Calu3 (cell line): ENCODE data around the gene PEPD. TPM values are rescaled to one million over a fixed set of nuclear protein-coding genes. Genes with fewer than 3 reads are reported as not detected.

ENCODE experiments used
- BruUV-seq: library from RNA; stranded (reverse); fragments of 400-500 nt; replicated peaks from 2 replicates; lab custom pipeline; 2021; lab: Mats Ljungman, UMichigan
- CTCF ChIA-PET: fragments of 300-600 bp; sonication (Branson Sonifier 250); formaldehyde crosslinking; loops from one replicate; lab custom pipeline; 2022; ENCODE audit warnings: antibody characterized with exemption; lab: Charles Lee
- DNase-seq: peaks from one replicate; pipeline ENCODE4 v3.0.0; 2022
- H3K27ac Mint-ChIP-seq: one replicate; pipeline ENCODE4 v1.8.0; 2022; ENCODE audit warnings: mixed read lengths; ENCODE audit not compliant: unreplicated experiment
- H3K27me3 Mint-ChIP-seq: one replicate; pipeline ENCODE4 v1.8.0; 2022; ENCODE audit warnings: mixed read lengths; ENCODE audit not compliant: unreplicated experiment
- H3K36me3 Mint-ChIP-seq: one replicate; pipeline ENCODE4 v1.8.0; 2022; ENCODE audit warnings: mild to moderate bottlenecking, moderate library complexity, mixed read lengths; ENCODE audit not compliant: insufficient read depth, unreplicated experiment
- H3K4me1 Mint-ChIP-seq: one replicate; pipeline ENCODE4 v1.8.0; 2022; ENCODE audit warnings: mild to moderate bottlenecking, low read depth, mixed read lengths; ENCODE audit not compliant: unreplicated experiment
- H3K4me3 Mint-ChIP-seq: one replicate; pipeline ENCODE4 v1.8.0; 2022; ENCODE audit warnings: mild to moderate bottlenecking, low read depth, moderate library complexity, mixed read lengths; ENCODE audit not compliant: unreplicated experiment
- H3K9me3 Mint-ChIP-seq: one replicate; pipeline ENCODE4 v1.8.0; 2022; ENCODE audit warnings: low read depth, mixed read lengths; ENCODE audit not compliant: unreplicated experiment
- CTCF ChIP-seq: fragments of 200-600 bp; IDR thresholded peaks from one replicate; pipeline ENCODE4 v1.8.0; 2022; ENCODE audit warnings: antibody characterized with exemption; ENCODE audit not compliant: unreplicated experiment
- intact Hi-C: fragments of 100-400 bp; cut with micrococcal nuclease; formaldehyde crosslinking; loops from one replicate; pipeline ENCODE4 v1.10.0; 2022; ENCODE audit not compliant: unreplicated experiment
- total RNA-seq: library from RNA; stranded (reverse); gene quantifications from 2 replicates; pipeline ENCODE4 v1.2.3, GENCODE V29; 2022

Gene PEPD
- total RNA-seq, 1 experiment from 2014 or later: 65.5 TPM

DNA sequence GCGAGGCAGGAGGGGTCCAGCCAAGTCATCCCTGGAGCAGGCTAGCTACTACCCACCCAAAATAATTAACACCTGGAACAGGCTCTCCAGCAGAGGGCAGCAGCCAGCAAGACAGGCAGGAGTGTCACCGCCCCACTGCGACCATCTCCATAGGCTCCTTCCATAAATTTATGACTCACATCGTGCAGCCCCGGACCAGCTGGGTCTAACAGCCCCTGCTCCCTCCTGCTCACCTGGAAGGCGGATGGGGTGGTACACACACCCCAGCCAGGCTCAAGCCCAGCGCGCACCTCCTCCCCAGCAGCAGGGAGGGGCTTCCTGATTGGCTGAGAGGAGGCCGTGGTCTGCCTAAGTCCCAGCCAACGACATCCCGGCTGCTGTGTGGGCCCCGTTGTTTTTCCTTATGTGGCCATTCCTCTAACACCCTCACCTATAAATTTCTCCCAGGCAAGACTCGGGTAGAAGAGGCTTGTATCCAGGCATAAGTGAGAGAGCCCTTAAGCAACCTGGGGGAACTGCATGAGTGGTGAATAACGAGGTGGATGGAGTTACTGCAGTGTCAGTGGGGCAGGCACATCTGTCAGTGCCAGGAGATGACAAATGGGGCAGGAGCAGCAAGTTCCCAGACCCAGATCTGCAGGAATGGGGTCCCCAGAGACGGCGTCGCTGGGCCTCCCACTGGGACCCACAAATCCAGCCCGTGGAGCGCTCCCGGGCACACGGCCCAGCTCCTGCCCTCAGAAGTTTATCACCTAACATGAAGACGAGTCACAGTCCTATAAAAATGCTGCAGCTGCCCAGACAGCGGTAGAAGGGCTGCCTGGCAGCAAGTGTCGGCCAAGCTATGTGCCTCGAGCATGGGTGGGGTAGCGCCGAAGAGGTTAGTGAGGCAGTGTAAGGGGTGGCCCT lies 105.0 kb downstream of the PEPD start:
- no peaks in the 10 kb centered on the region for H3K27me3 Mint-ChIP-seq
- H3K27ac Mint-ChIP-seq: no peak overlapping the region
- peaks cover 8% of the 10 kb centered on the region for H3K4me1 Mint-ChIP-seq
- CTCF ChIA-PET: interaction anchor here (0.6 to 1.4 kb wide), 8 partner anchors 8 to 465 kb away, joined by 3 to 16 read pairs (median 4); no protein-coding TSS in a partner anchor
- peak; percentile 87 for DNase-seq
- TF ChIP-seq CTCF: peak; percentile 85
- intact Hi-C loops: loop anchor here (1.0 kb wide), 1 partner anchor 355 kb away; no protein-coding TSS in a partner anchor
- no TSS peak for BruUV-seq
- no peaks in the 10 kb centered on the region for H3K9me3 Mint-ChIP-seq
- peaks cover 3% of the 10 kb centered on the region for H3K36me3 Mint-ChIP-seq
- H3K4me3 Mint-ChIP-seq: no peak overlapping the region

GRCh38 chr19:33414667-33415605 lies 106.7 kb downstream of the PEPD start:
- no peak for DNase-seq
- Mint-ChIP-seq H3K9me3 (no peaks in the 10 kb centered on the region), H3K36me3 (peaks cover 3% of the 10 kb centered on the region), H3K4me3 (no peak overlapping the region), H3K27ac (no peak overlapping the region), H3K27me3 (no peaks in the 10 kb centered on the region), H3K4me1 (peaks cover 8% of the 10 kb centered on the region)
- intact Hi-C loops: no loop called here
- BruUV-seq: no TSS peak
- CTCF ChIA-PET: interaction anchor here (1.4 kb wide), 1 partner anchor 16 kb away, joined by 16 read pairs; no protein-coding TSS in a partner anchor
- TF ChIP-seq CTCF: no peak

GRCh38 chr19:33413868-33414666 lies 107.5 kb downstream of the PEPD start:
- no peak for DNase-seq
- no peaks in the 10 kb centered on the region for H3K27me3 Mint-ChIP-seq
- TF ChIP-seq CTCF: no peak
- CTCF ChIA-PET: no interaction called here
- BruUV-seq: no TSS peak
- intact Hi-C loops: no loop called here
- H3K4me1 Mint-ChIP-seq: peaks cover 8% of the 10 kb centered on the region
- no peak overlapping the region for H3K4me3 Mint-ChIP-seq
- no peak overlapping the region for H3K27ac Mint-ChIP-seq
- peaks cover 3% of the 10 kb centered on the region for H3K36me3 Mint-ChIP-seq
- no peaks in the 10 kb centered on the region for H3K9me3 Mint-ChIP-seq

DNA sequence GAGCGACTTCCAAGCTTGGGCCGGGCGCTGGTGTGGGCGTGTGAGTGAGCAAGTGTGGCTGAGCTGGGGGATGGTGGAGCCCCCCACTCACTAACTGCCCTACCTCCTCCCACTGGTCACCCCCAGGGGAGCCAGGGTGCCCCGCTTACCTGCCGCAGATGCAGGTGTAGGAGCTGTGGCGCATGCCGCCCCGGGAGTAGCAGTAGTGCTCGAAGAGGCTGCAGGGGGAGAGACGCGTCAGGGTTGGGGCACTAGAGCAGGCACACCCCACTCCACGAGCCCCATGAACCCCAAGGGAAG lies 108.2 kb downstream of the PEPD start:
- CTCF ChIA-PET: no interaction called here
- Mint-ChIP-seq H3K36me3 (peaks cover 3% of the 10 kb centered on the region), H3K4me1 (peaks cover 8% of the 10 kb centered on the region), H3K27me3 (no peaks in the 10 kb centered on the region), H3K9me3 (no peaks in the 10 kb centered on the region), H3K4me3 (no peak overlapping the region), H3K27ac (no peak overlapping the region)
- TF ChIP-seq CTCF: no peak
- BruUV-seq: no TSS peak
- no peak for DNase-seq
- intact Hi-C loops: no loop called here
